Stimulated activated CD4-positive, alpha-beta T cell treated with anti-CD3 and anti-CD28 coated beads, Interleukin-2, amount 100 ng/mL, for 48 hours (primary cell): ENCODE results near the gene XRRA1.

ENCODE experiments used
- DNase-seq, 2 donors: peaks; one replicate each; pipeline ENCODE4 v3.0.0-alpha.2; 2020

The XRRA1 gene

DNA sequence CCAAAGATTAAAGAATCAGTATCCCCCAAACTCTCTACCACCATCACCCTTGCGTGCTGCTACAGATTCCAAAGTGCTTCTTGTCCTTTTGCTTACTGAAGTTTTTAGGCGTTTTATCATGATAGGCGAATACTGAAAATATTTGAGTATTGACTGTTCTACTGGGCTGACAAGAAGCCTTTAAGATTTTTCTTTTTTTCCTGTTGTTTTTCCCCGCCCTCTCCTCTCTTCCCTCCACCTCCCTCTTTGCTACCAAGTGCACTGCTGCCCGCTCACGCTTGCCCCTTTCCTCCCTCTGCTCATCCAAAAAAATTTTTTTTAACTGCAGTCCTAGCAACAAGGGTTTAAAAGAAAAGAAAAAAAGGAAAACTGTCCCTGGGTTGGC is 854 bp upstream of the XRRA1 start:
- no peak for DNase-seq

DNA sequence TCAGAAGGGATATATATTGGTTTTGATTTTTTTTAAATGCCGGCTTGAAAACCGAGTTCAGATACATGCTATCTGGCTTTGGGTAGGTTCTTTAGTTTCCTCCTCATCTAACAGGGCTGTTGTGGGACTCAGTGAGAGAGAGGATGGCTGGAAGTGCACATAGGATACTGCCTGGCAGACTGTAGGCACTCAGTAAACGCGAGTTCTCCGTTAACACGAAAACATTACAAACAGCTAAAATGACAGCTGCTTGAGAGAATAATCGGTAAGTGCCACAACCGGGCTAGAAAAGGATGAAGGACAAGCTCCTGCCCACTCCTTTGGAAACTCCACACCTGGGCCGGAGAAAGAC is 369 bp downstream of the XRRA1 start:
- DNase-seq: no peak

DNA sequence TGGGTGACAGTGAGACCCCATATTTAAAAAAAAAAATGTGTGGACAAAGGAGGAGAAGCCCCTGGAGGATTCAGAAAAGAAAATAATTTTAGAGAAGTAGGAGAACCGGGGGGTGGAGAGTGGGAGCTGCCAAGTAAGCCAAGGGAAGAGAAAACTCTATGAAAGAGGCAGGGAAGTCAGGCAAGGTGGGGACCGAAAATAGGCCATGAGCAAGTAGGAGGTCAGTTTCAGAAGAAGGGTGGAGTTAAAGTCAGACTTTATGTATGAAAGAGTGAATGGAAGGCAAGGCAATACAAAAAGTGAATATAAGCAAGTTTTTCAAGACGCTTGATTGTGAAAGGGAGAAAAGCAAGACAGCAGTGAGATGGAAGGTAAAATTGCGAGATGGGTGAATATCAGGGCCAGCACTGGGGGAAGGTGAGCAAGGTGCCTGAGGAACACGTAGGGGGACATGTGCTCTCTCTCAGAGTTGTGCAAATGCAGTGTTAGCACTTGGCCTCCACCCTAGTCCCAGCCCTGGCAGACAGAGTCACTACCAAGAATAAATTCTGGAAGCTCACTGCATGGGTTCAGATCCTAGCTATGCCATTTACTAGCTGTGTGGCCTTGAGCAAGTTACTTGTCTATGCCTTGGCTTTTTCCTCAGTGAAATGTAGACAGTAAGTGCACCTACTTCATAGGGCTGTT is 6.7 kb downstream of the XRRA1 start:
- DNase-seq: no peak

DNA sequence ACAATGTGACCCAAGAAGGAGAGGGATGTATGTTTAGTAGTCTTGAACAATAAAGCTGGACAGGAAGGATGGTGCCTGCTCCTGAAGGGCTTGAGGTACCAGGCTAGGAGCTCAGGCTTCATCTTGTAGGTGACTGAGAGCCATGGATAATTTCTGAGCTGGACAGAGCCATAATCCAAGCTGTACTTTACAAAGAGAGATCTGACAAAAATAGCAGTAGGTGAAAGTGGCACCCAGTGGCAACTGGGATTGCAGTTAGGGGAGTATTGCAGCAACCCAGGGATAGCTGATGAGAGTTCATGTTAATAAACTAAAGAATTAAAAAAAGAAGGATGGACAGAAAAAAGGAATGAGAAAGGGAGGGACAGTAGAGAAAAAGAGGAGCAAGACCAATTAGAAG is 7.4 kb downstream of the XRRA1 start:
- no peak for DNase-seq

DNA sequence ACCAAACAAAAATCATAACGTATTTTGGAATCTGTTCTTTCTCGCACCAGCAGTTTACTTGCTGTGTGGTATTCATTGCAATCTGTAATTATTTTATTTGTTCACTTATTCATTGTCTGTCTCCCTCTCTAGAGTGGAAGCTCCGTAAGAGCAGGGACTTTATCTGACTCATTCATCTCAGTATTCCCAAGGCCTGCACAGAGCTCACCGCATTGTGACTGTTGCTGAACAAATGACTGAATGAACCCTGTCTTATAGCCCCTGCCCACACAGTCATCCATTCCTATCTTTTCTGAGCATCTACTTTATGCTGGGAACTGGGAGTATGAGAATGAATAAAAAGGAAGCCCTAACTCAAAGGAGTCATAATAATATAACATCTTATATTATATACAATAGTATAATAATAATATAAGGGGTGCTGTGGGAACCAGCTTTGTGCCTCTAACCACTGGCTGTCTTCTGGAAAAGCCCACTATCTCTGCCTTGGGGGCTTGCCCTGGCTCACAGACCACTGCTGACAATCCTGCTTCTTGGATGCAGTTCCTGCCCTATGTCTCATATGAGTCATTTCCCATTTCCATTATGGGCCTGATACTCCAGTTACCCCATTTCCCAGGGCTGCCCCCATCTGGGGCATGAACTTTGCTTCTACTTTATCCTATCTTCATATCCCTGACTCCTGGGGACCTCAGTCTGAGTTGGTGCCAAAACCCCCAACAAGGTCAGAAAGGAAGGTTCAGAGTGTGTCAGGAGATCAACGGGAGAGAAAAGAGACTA is 11.0 kb downstream of the XRRA1 start:
- DNase-seq: no peak

DNA sequence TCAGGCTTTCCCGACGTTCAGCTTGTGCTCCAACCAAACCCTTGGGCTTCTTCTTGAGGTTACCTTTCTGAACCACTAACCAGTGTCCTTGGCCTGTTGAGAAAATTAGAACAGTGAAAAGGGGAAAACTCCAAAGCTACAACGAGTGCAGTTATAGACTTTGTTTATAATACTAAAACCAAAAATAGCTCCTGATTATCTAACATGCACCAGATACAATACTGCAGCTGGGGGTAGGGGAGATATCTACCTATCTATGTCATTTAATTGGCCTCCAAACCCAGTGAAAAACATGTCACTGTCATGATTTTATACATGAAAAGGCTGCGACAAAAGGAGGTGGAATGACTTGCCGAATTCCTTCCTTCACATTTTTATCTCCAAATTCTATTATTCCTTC is 11.9 kb downstream of the XRRA1 start:
- no peak for DNase-seq

DNA sequence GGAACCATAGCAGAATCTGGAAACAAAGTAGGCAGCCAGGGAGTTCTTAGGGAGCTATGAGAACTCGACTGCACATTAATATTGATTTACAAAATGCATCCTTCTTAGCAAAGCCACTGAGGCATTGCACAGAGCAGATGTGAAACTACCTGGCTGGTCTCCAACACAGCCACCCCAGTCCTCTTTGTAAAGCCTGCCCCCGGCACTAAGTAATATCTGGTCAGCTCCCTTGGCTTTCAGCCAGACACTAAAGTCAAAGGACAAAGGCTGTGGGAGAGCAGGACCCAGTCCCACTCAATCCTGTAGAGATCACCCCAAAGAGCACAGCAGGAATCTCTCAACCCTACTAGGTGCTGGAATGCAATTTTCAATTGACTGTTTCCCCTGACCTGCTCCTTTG is 12.8 kb downstream of the XRRA1 start:
- no peak for DNase-seq

DNA sequence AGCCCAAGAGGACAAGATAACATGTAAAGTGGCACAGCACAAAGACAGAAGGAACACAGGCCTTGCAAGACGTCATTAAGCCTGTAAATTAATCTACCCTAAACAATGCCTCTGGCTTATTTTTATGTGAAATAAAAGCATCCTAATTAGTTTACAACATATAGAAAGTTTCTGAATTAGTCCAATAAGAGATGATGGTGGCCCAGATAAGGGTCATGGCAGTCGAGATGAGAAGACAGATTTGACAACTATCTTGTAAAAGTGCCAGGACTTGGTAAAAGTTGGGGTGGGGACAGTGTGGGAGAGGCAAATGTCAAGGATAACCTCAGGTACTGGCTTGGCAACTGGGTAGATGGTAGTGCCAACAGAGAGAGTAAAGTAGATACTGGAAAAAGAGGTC is 13.6 kb downstream of the XRRA1 start:
- DNase-seq: no peak

DNA sequence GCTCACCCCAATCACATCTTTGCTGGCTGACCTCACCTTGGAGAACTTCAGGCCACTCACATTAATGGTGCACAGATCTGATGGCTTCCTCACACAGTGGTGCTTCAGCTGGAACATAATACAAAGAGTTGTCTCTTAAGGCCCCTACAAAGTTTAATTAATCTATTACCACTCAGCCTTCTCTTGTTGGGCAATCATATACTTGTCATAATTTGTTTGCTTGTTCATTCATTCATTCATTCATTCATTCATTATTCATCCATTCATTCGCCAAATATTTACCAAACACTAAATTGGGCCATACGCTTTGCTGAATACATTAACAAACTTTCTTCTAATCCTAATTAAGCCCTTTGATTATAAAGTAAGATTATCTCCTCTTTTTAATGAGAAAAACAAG is 15.1 kb downstream of the XRRA1 start:
- DNase-seq: no peak

DNA sequence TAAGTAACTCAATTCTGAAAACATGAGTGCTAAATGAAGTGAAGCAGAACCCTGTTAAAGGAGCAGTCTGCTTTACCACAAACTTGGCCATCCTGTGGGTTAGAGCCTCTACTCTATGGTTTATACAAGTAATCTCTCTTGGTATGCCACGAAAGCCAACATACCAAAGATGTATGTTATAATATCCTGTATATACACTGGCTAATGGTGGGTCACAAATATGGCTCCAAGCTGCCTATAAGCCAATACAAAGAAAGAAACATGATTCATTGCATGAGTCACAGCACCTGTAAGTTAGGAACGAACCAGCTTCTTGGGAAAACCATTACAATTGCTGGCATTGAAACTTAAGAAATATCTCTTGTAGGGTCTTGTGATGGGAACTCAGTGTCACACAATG is 16.1 kb downstream of the XRRA1 start:
- no peak for DNase-seq

DNA sequence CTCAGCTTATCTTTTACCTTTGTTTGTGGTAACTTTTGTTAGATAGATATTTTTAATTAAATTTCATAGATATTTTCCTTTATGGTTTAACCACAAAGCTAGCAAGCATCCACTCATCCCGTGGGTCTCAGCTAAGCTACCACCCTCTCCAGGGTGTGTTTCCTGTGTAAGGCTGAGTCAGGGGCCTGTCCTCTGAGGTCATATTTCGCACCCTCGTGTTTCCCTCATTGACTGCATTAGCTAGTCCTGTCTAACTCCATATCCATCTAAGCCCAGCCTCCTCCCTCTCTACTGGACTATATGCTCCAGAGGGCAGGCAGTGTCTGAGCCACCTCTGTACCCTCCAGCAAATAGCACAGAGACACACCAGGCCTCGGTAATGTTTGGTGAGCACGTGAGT is 16.7 kb downstream of the XRRA1 start:
- DNase-seq: no peak

DNA sequence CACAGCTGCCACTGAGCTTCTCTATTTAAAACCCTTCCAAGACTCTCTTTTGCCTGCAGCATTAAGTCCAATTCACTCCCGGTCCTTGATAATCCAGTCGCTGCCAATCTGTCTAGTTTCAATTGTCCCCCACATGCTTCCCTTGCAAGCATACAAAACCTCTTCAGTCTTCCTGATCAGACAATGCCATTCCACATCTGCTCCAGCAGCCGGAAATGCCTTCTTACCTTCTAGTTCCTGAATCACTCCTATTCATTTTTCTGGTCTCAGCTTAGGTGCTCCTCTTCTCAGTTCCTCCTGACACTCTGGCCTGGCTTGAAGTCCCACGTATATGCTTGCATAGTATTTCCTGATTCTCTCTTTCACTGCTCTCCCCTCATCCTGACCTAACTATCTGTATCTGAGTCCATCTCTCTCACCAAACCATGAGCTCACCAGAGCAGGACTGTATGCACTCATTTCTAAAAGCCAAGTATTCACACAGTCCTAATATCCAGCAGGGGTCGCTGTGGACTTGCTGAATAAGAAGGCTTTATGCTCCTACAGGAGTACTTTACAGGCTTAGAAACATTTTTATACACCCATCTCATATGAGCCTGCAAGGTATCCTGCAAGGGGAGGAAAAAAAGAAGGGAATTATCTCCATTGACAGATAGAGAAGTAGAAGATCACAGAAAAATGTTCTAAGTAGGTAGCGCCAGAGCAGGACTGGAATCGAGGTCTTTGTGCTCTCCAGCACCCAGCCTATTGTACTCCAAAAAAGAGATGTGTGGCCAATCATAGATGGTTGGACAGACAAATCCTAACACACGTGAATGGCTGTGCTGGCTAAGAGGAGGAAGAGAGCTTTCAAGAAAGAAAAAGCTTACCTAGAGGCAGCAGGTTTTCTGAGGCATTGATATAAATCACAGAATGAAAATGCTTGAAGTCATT is 19.2 kb downstream of the XRRA1 start:
- peak; percentile 60 to 61 for DNase-seq

DNA sequence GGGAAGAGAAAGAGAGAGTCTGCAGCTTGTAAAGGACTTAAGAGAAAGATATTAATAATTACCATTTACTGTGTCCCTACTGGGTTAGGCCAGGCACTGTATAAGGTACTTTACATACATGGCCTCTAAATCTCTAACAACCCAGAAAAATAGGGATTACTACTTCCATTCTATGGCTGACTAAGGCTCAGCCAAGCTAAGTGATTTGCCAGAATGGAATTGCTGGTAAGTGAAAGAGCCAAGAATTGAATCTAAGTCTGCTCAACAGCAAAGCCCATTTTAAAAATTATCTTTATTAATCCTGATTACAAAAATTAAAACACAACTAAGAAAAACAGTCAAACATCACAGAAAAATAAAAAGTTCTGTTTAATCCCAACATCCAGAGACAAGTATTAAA is 21.4 kb downstream of the XRRA1 start:
- no peak for DNase-seq

DNA sequence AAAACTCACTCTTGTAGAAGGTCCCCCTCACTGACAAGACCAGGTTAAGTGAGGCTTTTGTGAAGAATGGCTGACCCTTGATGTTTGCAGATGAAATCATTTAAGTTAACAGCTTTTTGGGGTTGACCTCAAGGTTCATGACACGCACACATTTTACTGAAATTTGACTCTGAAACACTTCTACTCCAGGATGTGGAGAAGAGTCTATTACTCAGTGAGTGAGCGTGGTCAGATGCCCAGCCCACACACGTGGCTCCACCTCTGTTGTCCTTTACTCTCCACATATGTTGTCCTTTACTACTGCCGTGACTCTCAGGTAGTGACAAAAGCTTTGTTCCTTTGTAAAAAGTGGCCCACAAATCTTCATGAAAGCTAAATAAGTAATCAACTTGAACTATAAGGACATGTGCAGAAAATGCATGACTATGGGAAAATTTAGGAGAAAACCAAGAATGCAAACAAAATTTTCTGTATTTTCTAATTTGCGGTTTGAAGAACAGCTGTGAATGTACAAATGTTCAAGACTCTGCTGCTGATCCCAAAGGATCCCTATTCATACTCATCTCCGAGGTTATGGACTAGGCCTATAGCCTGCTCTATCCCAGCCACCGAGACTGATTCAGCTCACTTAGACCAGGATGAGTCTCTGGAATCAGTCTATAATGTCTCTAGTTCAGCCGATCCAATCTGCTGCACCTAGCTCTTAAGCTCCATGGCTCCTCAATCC is 22.4 kb downstream of the XRRA1 start:
- DNase-seq: no peak

DNA sequence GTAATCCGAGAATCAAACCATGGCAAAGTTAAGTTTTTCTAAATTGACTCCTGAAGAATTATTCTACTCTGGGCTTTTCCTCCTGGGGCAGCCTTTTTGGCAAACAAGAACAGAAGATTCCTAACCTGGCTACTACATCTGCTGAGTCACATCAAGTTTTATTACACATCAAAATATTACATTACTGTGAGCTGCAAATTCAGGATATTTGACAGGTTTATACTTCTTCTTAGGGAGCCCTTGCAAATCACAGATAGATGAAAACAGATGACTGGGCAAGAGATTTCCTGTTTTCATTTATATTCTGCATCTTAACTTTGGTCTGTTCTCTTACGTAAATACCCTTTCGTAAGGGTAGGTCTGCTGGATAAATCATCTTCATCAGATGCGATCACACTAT is 23.6 kb downstream of the XRRA1 start:
- no peak for DNase-seq

DNA sequence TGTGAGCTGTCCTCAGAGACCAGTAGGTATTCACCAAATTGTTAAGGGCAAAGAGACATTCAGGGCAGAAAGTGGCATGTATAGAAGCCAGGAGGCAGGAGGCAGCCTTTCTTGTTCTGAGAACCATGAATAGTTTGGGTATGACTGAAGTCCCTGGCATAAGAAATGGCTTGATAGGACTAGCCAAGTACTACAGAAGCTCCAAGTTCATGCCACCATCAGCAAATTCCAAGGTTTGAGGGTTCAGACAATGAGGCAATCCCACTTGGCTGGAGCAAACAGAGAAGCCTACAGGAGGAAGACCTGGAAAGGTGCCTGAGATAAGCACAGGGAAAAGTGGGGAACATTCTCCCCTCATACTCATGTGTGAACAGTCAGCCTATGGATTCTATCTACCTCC is 25.8 kb downstream of the XRRA1 start:
- no peak for DNase-seq

DNA sequence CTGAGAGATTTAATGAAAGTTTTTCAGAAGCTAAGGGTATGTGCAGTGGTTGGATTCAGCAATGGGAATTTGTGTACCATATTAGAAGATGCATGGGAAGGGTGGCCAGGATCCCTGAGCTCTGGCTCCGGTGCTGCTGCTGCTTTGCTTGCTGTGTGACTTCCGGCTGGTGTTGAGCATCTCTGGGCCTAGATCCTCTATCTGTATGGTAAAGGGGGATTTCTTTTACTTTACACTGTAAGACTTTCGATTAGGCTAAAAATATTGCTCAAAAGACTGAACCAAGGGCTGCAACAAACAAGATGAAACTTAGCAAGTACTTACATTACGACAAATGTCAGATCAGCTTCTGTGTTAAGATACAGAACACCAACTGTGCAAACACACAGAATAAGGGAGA is 39.1 kb downstream of the XRRA1 start:
- DNase-seq: no peak

DNA sequence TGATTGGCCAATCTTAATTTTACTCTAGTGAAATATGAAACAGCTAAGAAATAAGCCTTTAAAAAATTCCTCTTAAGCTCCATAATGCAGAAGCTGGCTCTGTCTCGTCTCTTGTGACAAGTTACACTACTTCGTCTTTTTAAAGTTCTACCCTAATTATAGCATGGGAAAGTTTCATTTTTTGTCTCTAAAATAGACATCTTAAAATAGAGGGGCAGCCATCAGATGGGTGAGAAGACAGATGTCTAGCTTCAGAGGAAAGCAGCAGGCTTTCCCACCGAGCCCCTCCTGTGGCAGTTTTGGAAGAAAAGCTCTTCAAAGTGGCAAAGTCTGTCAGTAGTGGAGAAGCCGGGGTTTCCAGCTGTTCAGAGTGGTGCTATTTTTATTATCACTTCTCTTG is 39.5 kb downstream of the XRRA1 start:
- no peak for DNase-seq

DNA sequence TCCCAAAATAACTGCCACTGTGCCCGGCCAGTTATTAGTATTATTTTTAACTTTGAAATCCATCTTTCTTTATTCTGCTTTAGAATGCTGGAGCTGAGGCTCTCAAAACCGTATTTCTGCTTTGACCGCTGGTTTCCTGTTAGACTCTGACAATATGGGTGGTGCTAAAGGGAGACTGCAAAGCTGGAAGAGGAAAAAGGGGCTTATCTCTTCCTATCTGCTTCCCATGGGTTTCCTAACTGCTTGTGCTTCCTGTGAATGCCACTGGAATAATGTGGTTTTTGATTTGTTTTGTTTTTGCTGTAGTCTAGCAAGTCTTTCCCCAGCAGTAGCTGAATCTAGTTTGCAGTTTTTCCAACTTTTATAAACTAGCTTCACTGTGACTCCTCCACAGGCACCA is 43.6 kb downstream of the XRRA1 start:
- no peak for DNase-seq

DNA sequence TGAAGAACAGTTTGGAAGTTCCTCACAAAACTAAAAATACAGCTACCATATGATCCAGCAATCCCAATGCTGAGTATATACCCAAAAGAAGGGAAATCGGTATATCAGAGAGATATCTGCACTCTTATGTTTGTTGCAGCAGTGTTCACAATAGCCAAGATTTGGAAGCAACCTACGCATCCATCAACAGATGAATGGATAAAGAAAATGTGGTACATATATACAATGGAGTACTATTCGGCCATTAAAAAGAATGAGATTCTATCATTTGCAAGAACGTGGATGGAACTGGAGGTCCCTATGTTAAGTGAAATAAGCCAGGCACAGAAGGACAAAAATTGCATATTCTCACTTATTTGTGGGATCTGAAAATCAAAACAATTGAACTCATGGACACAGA is 46.5 kb downstream of the XRRA1 start:
- no peak for DNase-seq

DNA sequence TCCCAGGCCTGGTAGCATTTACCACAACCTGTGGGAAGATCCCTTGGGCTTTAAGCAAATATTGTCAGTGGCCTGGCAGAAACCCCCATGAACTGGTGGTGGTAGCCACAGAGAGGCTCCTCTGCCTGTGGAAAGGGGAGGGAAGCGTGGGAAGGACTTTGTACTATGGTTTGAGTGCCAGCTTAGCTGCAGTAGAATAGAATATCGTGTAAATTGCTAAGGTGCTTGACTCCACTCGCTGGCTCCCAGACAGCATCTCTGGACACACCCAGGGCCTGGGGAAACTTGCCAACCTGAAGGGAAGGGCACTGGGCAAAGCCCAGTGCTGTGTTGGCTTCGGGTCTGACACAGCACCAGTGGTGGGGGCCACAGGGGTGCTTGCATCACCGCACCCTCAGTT is 52.6 kb downstream of the XRRA1 start:
- DNase-seq: no peak

DNA sequence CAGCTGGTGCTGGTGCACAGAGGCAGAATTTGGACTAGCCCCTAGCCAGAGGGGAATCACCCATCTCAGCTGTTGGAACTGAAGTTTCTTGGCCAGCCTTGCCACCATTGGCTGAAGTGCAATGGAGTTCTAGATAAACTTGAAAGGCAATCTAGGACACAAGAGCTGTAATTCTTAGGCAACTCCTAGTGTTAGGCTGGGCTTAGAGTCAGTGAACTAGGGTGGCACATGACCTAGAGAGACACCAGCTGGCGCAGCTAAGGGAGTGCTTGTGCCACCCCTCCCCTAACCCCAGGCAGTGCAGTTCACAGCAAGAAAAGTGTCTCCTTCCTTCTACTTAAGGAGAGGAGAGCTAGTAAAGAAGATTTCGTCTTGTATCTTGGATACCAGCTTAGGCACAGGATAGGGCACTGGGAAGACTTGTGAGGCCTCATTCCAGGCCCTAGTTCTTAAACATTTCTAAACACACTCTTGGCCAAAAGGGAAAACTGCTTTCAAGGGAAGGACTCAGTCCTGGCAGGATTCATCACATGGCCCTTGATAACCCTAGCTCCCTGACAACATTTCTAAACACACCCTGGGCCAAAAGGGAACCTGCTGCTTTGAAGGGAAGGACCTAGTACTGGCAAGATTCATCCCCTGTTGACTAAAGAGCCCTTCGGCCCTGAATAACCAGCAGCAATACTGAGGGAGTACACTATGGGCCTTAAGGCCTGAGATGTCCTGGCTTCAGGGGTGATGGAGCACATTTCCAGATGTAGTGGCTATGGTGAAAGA is 53.4 kb downstream of the XRRA1 start:
- DNase-seq: no peak
